Trophoblast cell (in vitro differentiated cells and primary cell): ENCODE data around the gene PDE4B.

Source experiments
- DNase-seq, 2 donors: peaks; one replicate each; pipeline ENCODE4 v3.0.0-alpha.2; 2016
- H2AFZ ChIP-seq: 2 replicates; pipeline ENCODE4 v1.6.1; 2013; ENCODE audit warnings: low read length, moderate library complexity, mild to moderate bottlenecking; ENCODE audit not compliant: insufficient read depth, poor library complexity
- H2AK5ac ChIP-seq: 2 replicates; pipeline ENCODE4 v1.6.1; 2013; ENCODE audit warnings: mild to moderate bottlenecking, low read length
- H2BK120ac ChIP-seq: 2 replicates; pipeline ENCODE4 v1.6.1; 2013; ENCODE audit warnings: low read length, mild to moderate bottlenecking, moderate library complexity; ENCODE audit not compliant: insufficient read depth, poor library complexity
- H2BK12ac ChIP-seq: 2 replicates; pipeline ENCODE4 v1.6.1; 2013; ENCODE audit warnings: mild to moderate bottlenecking, low read length, moderate library complexity
- H2BK5ac ChIP-seq: 2 replicates; pipeline ENCODE4 v1.6.1; 2013; ENCODE audit warnings: low read length, low read depth, moderate library complexity, mild to moderate bottlenecking; ENCODE audit not compliant: poor library complexity
- H3K14ac ChIP-seq: 2 replicates; pipeline ENCODE4 v1.6.1; 2013; ENCODE audit warnings: mild to moderate bottlenecking, low read length
- H3K18ac ChIP-seq: 2 replicates; pipeline ENCODE4 v1.6.1; 2013; ENCODE audit warnings: mild to moderate bottlenecking, low read length
- H3K23ac ChIP-seq: 2 replicates; pipeline ENCODE4 v1.6.1; 2013; ENCODE audit warnings: low read length
- H3K27ac ChIP-seq: 2 replicates; pipeline ENCODE4 v1.5.1; 2013; ENCODE audit warnings: low read depth, mild to moderate bottlenecking, inconsistent platforms, low read length, moderate library complexity
- H3K27me3 ChIP-seq: 2 replicates; pipeline ENCODE4 v1.6.1; 2013; ENCODE audit warnings: inconsistent platforms, mild to moderate bottlenecking, low read length, moderate library complexity; ENCODE audit not compliant: insufficient read depth
- H3K36me3 ChIP-seq, 2 experiments: 1 replicate in 1 of 2; 2 replicates in 1 of 2; pipeline ENCODE4 v1.6.1; 2013; ENCODE audit warnings: low read length in 2 of 2, mild to moderate bottlenecking in 2 of 2, moderate library complexity in 1 of 2; ENCODE audit not compliant: insufficient read depth in 2 of 2, control insufficient read depth in 1 of 2
- H3K4ac ChIP-seq: 2 replicates; pipeline ENCODE4 v1.6.1; 2013; ENCODE audit warnings: low read depth, mild to moderate bottlenecking, low read length, moderate library complexity
- H3K4me1 ChIP-seq, 2 experiments: 1 replicate in 1 of 2; 2 replicates in 1 of 2; pipeline ENCODE4 v1.6.1; 2013; ENCODE audit warnings: low read length in 2 of 2, mild to moderate bottlenecking in 2 of 2, moderate library complexity in 1 of 2; ENCODE audit not compliant: insufficient read depth in 2 of 2, control insufficient read depth in 1 of 2
- H3K4me2 ChIP-seq: 2 replicates; pipeline ENCODE4 v1.6.1; 2013; ENCODE audit warnings: inconsistent platforms, mild to moderate bottlenecking, low read length, moderate library complexity
- H3K4me3 ChIP-seq: 2 replicates; pipeline ENCODE4 v1.5.1; 2013; ENCODE audit warnings: mild to moderate bottlenecking, low read depth, low read length, inconsistent platforms
- H3K79me1 ChIP-seq: one replicate; pipeline ENCODE4 v1.6.1; 2013; ENCODE audit warnings: low read length
- H3K79me2 ChIP-seq: 2 replicates; pipeline ENCODE4 v1.6.1; 2013; ENCODE audit warnings: low read length, mild to moderate bottlenecking; ENCODE audit not compliant: control insufficient read depth, insufficient read depth, poor library complexity
- H3K9ac ChIP-seq: 2 replicates; pipeline ENCODE4 v1.6.1; 2013; ENCODE audit warnings: mild to moderate bottlenecking, low read length
- H3K9me3 ChIP-seq: 2 replicates; pipeline ENCODE4 v1.6.1; 2013; ENCODE audit warnings: low read depth, mild to moderate bottlenecking, control low read depth, inconsistent platforms, low read length; ENCODE audit not compliant: insufficient read depth
- H4K12ac ChIP-seq: 2 replicates; pipeline ENCODE4 v1.6.1; 2013; ENCODE audit warnings: low read depth, mild to moderate bottlenecking, low read length, moderate library complexity
- H4K8ac ChIP-seq: 2 replicates; pipeline ENCODE4 v1.6.1; 2013; ENCODE audit warnings: low read depth, mild to moderate bottlenecking, low read length, moderate library complexity
- H4K91ac ChIP-seq: one replicate; pipeline ENCODE4 v1.6.1; 2013; ENCODE audit warnings: low read depth, mild to moderate bottlenecking, low read length, moderate library complexity
- WGBS: extraction: QIAGEN DNeasy Blood & Tissue Kit; methylation state at CpG from one replicate; pipeline ENCODE4 v1.1.7; 2013; ENCODE audit warnings: missing lambda C conversion rate; ENCODE audit not compliant: insufficient read length, insufficient coverage; ENCODE audit errors: extremely low coverage; 5-methylcytosine and 5-hydroxymethylcytosine counted together

The PDE4B gene

DNA sequence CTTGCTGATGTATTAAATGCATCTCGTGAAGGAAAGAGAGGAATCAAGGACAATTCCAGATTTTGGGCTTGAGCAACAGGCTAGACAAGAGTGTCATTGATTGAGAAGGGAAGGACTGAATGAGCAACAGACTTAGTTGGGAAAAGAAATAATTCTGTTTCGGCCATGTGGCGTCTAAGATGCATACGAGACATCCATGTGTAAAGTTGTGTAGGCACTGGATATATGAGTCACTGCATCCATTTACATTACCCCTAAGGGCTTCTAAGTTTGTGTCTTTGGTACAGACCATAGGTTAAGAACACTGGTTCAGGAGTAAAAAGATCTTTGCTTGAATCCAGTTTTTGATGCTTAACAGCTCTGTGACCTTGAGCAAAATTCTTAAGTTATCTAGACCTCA lies 434.3 kb downstream of the PDE4B start:
- Histone ChIP-seq H3K79me2 (no peaks in the 10 kb centered on the region), H3K4ac (no peak overlapping the region), H2BK120ac (no peak overlapping the region), H2BK5ac (no peak overlapping the region), H4K12ac (no peak overlapping the region), H2AK5ac (no peak overlapping the region), H3K18ac (no peak overlapping the region), H2AFZ (no peak overlapping the region), H3K36me3 (no peaks in the 10 kb centered on the region), H3K9me3 (no peaks in the 10 kb centered on the region), H4K8ac (no peak overlapping the region), H3K27me3 (no peaks in the 10 kb centered on the region), H3K23ac (no peak overlapping the region), H3K4me3 (no peak overlapping the region), H3K27ac (no peak overlapping the region), H4K91ac (no peak overlapping the region), H3K4me2 (no peak overlapping the region), H2BK12ac (no peak overlapping the region), H3K9ac (no peak overlapping the region), H3K79me1 (no peaks in the 10 kb centered on the region), H3K14ac (no peak overlapping the region), H3K4me1 (no peaks in the 10 kb centered on the region)
- DNase-seq, result no peak
- WGBS, result no CpG with 5 or more reads among the region's 4 CpGs

DNA sequence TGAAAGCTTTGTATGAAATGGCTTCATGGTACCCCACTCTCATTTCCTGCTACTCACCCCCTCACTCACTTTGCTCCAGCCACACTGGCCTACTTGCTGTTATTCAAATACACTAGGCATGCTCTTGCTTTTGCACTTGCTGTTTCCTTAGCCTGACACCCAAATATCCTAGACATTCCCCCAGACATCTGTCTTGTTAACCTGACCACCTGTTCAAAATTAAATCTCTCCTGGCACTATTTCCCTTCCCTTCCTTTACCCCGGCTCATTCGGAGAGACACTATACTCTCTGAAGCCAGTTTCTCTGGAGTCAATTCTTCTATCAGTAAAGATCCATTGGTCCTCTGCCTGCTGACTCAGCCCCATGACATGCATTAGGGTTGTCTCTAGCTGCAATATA lies 435.3 kb downstream of the PDE4B start:
- no CpG with 5 or more reads among the region's 2 CpGs for WGBS
- Histone ChIP-seq H3K18ac (no peak overlapping the region), H3K23ac (peak overlapping the region; percentile 2), H4K91ac (no peak overlapping the region), H3K4me1 (no peaks in the 10 kb centered on the region), H3K4me3 (no peak overlapping the region), H2BK5ac (no peak overlapping the region), H3K79me2 (no peaks in the 10 kb centered on the region), H2BK12ac (no peak overlapping the region), H3K27me3 (no peaks in the 10 kb centered on the region), H3K27ac (no peak overlapping the region), H4K12ac (no peak overlapping the region), H3K9me3 (no peaks in the 10 kb centered on the region), H3K9ac (no peak overlapping the region), H3K4ac (no peak overlapping the region), H3K79me1 (no peaks in the 10 kb centered on the region), H3K14ac (no peak overlapping the region), H2AFZ (no peak overlapping the region), H4K8ac (no peak overlapping the region), H3K36me3 (no peaks in the 10 kb centered on the region), H3K4me2 (no peak overlapping the region), H2BK120ac (no peak overlapping the region), H2AK5ac (no peak overlapping the region)
- DNase-seq, result no peak

DNA sequence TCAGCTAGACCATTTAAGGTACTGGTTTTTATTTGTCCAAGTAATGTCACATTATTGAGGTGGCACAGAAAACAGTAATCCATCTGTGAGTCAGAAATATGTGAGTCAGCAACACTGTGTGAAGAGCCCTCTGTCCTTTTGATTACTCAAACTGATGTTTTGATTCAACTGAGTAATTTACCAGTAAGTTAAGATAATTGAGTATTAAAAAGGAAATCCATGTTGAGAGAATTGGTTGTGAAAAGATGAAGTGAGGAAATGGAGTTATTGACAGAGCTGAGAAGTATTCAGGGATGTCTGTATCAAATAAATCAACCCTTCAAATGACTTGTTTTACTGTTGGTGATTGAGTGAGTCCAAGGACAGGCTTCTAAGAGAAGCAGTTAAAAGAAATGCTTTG lies 438.5 kb downstream of the PDE4B start:
- H3K9me3 ChIP-seq, result no peaks in the 10 kb centered on the region
- no peaks in the 10 kb centered on the region for H3K36me3 ChIP-seq
- no peak overlapping the region for H3K4me3 ChIP-seq
- H4K91ac ChIP-seq, result no peak overlapping the region
- H2AFZ ChIP-seq, result no peak overlapping the region
- no peaks in the 10 kb centered on the region for H3K27me3 ChIP-seq
- no peak overlapping the region for H2BK5ac ChIP-seq
- no peak overlapping the region for H3K23ac ChIP-seq
- no peaks in the 10 kb centered on the region for H3K79me2 ChIP-seq
- H2BK12ac ChIP-seq, result no peak overlapping the region
- no peak overlapping the region for H2AK5ac ChIP-seq
- no peak overlapping the region for H4K12ac ChIP-seq
- no peak for DNase-seq
- H3K4ac ChIP-seq, result no peak overlapping the region
- no peaks in the 10 kb centered on the region for H3K4me1 ChIP-seq
- no peak overlapping the region for H3K9ac ChIP-seq
- no peak overlapping the region for H3K14ac ChIP-seq
- no peak overlapping the region for H4K8ac ChIP-seq
- no peak overlapping the region for H3K4me2 ChIP-seq
- no peak overlapping the region for H3K18ac ChIP-seq
- no peak overlapping the region for H2BK120ac ChIP-seq
- H3K27ac ChIP-seq, result no peak overlapping the region
- no peaks in the 10 kb centered on the region for H3K79me1 ChIP-seq

DNA sequence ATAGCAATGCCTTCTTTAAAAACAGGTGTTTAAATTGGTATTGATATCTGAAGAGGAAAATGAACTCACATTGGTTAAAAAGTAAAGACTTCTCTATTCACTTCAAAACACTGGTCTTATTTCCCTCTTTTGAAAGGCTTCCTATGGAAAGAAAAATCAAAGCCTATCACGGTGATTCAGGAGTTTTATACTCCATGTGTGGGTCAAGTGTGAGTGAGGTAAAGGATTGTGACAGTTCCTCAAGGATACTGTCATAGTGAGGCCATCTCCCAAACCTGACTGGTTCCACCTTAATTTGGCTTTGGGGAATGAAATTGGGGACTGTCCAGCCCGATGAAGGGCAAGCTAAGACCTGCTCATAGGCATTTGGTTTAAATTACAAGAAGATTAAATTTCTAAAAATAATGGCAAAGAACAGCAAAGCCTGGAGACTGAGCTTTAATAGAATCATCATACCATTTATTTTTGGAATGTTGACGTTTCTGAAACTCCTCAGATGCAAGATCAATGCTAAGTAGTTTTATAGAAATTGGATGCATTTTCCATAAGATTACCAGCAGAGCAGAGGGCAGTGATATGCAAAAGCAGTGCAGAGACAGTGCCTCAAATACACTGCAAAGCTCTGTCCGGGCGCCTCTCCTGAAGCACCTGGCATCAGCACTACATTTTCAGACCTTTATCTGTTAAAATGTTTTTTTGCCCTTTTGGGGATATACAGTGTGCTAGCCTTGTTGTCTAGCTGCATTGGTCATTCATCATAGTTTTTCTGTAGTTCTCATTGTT lies 439.2 kb downstream of the PDE4B start:
- H2AFZ ChIP-seq, result no peak overlapping the region
- no peak overlapping the region for H3K4ac ChIP-seq
- no peak overlapping the region for H3K18ac ChIP-seq
- no peak overlapping the region for H2BK5ac ChIP-seq
- H3K79me2 ChIP-seq, result no peaks in the 10 kb centered on the region
- H2BK120ac ChIP-seq, result no peak overlapping the region
- H3K14ac ChIP-seq, result no peak overlapping the region
- no peak overlapping the region for H2BK12ac ChIP-seq
- no peak overlapping the region for H2AK5ac ChIP-seq
- H3K4me3 ChIP-seq, result no peak overlapping the region
- no peak overlapping the region for H4K91ac ChIP-seq
- H3K27me3 ChIP-seq, result no peaks in the 10 kb centered on the region
- no peak overlapping the region for H3K4me2 ChIP-seq
- no peak overlapping the region for H3K9ac ChIP-seq
- no CpG with 5 or more reads among the region's 5 CpGs for WGBS
- H3K23ac ChIP-seq, result no peak overlapping the region
- H3K9me3 ChIP-seq, result no peaks in the 10 kb centered on the region
- no peak for DNase-seq
- no peak overlapping the region for H3K27ac ChIP-seq
- no peak overlapping the region for H4K12ac ChIP-seq
- H4K8ac ChIP-seq, result no peak overlapping the region
- H3K4me1 ChIP-seq, result no peaks in the 10 kb centered on the region
- no peaks in the 10 kb centered on the region for H3K36me3 ChIP-seq
- no peaks in the 10 kb centered on the region for H3K79me1 ChIP-seq
